22Rv1 (cell line): ENCODE measurements around the gene FGR.

Source experiments
- H3K27ac ChIP-seq: fragments of 450-650 bp; 2 replicates; pipeline ENCODE4 v1.5.1; 2017
- ZFX ChIP-seq: fragments of 450-650 bp; IDR thresholded peaks from 2 replicates; pipeline ENCODE4 v1.6.1; 2017; ENCODE audit warnings: antibody characterized with exemption, borderline replicate concordance
- TF ChIP-seq, protein P1 (sequence below): fragments of 450-650 bp; IDR thresholded peaks from 2 replicates; pipeline ENCODE4 v1.5.1; 2017; ENCODE audit warnings: mild to moderate bottlenecking

FGR gene

DNA sequence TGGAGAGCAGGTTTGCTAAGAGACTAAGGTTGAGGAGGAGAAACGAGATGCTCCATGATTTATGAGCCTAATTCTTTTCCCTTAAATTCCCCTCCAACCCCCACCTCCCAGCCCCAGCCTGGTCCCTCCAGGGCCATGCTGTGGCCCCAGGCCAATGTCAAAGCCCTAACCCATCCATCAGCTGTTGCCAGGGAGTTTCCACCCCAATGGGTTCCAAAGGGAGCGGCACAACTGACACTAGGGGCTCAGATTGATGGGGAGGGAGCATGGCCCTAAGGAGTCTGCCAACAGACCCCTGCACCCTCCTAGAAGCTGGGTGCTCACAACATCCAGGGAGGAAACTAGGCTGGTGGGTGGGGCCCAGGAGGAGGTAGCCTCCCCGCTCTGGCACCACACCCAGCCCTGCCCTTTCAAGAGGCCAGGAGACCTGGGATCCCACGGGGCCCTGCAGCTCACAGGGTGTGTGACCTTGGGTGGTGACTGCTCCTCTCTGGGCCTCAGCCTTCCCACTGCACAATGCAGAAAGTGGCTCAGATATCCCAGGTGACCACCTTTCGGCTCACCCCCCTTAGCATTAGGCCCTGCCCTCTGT is 44.0 kb downstream of the FGR start:
- H3K27ac ChIP-seq = no peak overlapping the region

DNA sequence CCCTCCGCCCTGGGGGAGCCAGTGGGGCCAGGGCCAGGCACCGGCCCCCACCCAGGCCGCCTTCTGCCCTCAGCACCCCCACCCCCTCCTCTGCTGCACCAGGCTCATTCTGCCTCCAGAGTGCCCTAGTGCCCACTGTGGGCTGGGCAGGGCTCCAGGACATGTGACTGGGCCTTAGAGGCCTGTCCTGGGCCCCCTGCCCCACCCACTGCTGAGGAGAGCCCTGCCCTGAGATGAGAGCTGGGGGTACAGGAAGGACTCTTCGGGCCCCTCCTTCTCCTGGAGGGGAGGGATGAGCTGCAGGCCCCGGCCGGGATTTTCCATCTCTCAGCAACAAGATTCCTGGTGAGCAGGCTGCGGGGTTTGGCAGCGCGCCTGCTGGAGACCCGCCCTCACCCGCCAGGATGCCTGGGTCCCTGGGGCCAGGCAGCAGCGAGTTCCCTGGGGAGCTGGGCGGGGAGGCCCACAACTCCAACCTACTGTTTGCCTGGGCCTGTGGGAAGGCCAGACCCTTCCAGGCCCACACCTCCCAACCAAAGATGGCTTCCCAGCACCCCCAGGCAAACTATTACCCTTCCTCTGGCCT is 45.1 kb downstream of the FGR start:
- no peak for TF ChIP-seq ZFX
- TF ChIP-seq, protein P1, sequence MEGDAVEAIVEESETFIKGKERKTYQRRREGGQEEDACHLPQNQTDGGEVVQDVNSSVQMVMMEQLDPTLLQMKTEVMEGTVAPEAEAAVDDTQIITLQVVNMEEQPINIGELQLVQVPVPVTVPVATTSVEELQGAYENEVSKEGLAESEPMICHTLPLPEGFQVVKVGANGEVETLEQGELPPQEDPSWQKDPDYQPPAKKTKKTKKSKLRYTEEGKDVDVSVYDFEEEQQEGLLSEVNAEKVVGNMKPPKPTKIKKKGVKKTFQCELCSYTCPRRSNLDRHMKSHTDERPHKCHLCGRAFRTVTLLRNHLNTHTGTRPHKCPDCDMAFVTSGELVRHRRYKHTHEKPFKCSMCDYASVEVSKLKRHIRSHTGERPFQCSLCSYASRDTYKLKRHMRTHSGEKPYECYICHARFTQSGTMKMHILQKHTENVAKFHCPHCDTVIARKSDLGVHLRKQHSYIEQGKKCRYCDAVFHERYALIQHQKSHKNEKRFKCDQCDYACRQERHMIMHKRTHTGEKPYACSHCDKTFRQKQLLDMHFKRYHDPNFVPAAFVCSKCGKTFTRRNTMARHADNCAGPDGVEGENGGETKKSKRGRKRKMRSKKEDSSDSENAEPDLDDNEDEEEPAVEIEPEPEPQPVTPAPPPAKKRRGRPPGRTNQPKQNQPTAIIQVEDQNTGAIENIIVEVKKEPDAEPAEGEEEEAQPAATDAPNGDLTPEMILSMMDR = no peak
- H3K27ac ChIP-seq = no peak overlapping the region

More for the DNA sequence above, 44.0 kb downstream of the FGR start:
- no peak for TF ChIP-seq ZFX

DNA sequence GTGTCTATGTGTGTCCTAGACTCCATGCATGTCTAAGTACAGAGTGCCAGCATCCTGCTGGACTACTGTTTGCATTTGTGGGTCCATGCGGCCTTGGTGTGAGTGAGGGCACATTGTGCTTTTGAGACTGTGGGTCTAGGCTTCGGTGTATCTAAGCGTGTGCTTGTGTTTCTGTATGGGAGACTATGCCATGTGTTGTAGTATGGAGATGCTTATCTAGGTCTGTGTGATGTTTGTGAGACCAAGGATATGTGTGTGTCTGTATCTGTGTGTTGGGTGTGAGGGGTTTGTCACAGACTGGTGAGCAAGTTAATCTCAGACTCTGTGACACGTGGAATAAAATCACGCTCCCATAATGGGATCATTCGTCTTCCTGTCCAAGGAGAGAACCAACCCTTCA is 45.5 kb downstream of the FGR start:
- TF ChIP-seq, protein P1 = no peak
- TF ChIP-seq ZFX = no peak

GRCh38 chr1:27588256-27589232 is 46.4 kb downstream of the FGR start:
- no peak overlapping the region for H3K27ac ChIP-seq

More for the DNA sequence above, 45.5 kb downstream of the FGR start:
- H3K27ac ChIP-seq = no peak overlapping the region

DNA sequence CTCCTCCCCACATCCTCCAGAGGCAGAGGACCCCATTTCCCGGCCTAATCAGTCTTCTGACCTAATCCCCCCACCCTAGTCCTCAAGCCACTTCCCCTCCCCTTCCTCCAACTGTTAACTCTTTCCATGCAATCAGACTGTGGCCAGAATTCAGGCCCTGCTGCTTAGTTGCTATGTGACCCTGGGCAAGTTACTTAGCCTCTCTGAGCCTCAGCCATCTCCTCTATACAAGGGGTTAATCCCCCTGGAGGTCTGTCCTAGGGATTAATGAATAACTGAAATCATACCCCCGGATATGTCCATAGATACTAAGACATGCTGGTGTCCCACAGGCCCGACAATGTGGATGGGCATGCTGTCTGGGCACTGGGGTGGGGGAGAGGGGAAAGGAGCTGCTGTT is 49.3 kb downstream of the FGR start:
- no peak for TF ChIP-seq ZFX
- TF ChIP-seq, protein P1 = no peak
- H3K27ac ChIP-seq = no peak overlapping the region

More at GRCh38 chr1:27588256-27589232, 46.4 kb downstream of the FGR start:
- TF ChIP-seq ZFX = no peak
- TF ChIP-seq, protein P1 = no peak

DNA sequence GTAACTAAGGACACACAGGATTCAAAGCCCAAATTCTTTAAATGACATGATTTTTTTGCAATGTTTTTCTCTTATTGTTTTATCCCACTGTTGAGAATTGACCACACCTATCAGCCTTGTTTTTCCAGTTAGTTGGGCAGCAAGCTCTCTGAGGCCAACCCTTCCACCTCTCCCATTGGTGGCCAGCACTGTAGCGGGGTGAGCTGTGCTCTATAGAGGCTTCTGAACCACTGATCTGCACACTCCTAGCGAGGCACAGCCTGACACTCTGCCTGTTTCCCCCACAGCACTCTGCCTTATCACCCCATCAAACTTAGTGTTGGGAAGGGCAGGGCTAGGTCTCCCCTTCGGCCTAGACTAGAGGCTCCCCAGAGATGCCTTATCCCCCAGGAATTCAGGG is 50.5 kb downstream of the FGR start:
- H3K27ac ChIP-seq = no peak overlapping the region

DNA sequence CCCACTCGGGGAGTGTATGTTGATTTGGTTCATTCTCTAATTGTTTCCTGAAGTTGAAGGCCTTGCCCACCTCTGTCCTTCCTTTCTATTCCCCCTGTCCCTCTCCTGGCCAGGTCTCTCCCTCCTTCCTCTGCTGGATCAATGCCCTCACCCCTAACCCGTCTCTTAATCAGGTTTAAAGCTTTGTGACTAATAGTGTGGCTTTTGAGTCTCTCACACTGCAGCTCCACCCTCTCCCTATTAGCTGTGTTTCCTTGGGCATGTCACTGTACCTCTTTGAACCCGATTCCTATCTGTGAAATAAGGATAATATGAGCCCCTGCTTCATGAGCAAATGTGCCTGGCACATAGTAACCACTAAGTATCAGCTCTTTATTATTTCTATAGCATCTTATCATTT is 51.5 kb downstream of the FGR start:
- TF ChIP-seq, protein P1 = no peak
- no peak for TF ChIP-seq ZFX

More for the DNA sequence above, 50.5 kb downstream of the FGR start:
- TF ChIP-seq, protein P1 = no peak
- TF ChIP-seq ZFX = no peak

More for the DNA sequence above, 51.5 kb downstream of the FGR start:
- H3K27ac ChIP-seq = no peak overlapping the region
